Caco-2 (cell line): ENCODE results near the gene THRB. TPM values are rescaled to one million over a fixed set of nuclear protein-coding genes. Genes with fewer than 3 reads are reported as not detected.

Source experiments
- BruUV-seq: library from RNA; stranded (reverse); fragments of 400-500 nt; replicated peaks from 2 replicates; lab custom pipeline; 2021; lab: Mats Ljungman, UMichigan
- CTCF ChIA-PET: fragments of 300-600 bp; sonication (Branson Sonifier 250); formaldehyde crosslinking; loops from one replicate; lab custom pipeline; 2022; ENCODE audit warnings: antibody characterized with exemption; lab: Charles Lee
- POLR2A ChIA-PET: fragments of 300-600 bp; sonication (Branson Sonifier 250); formaldehyde crosslinking; loops from one replicate; lab custom pipeline; 2022; ENCODE audit warnings: antibody characterized with exemption; lab: Charles Lee
- DNase-seq, 2 experiments: peaks; one replicate each; pipeline versions ENCODE4 v3.0.0 to v3.0.0-alpha.2; 2020 to 2022
- H3K27me3 ChIP-seq: replicated peaks from 2 replicates; pipeline ENCODE4 v1.6.0; 2011; ENCODE audit warnings: low read length; ENCODE audit not compliant: control insufficient read depth, insufficient read depth
- H3K36me3 ChIP-seq: 2 replicates; pipeline ENCODE4 v1.5.1; 2011; ENCODE audit warnings: low read length; ENCODE audit not compliant: control insufficient read depth, insufficient read depth
- H3K4me1 ChIP-seq: fragments of 250-450 bp; sonication (Bioruptor Pico); 2 replicates; pipeline ENCODE4 v1.5.1; 2020; ENCODE audit warnings: mild to moderate bottlenecking
- H3K4me3 ChIP-seq: 2 replicates; pipeline ENCODE4 v1.5.1; 2011; ENCODE audit warnings: low read depth, mild to moderate bottlenecking, control low read depth, low read length
- H3K9me3 ChIP-seq: fragments of 250-450 bp; sonication (Bioruptor Pico); 2 replicates; pipeline ENCODE4 v1.5.1; 2020; ENCODE audit warnings: mild to moderate bottlenecking, moderate library complexity
- H3K27ac Mint-ChIP-seq: one replicate; pipeline ENCODE4 v1.8.0; 2022; ENCODE audit warnings: mixed read lengths; ENCODE audit not compliant: unreplicated experiment
- H3K27me3 Mint-ChIP-seq: one replicate; pipeline ENCODE4 v1.8.0; 2022; ENCODE audit warnings: mixed read lengths; ENCODE audit not compliant: insufficient read depth, unreplicated experiment
- H3K36me3 Mint-ChIP-seq: one replicate; pipeline ENCODE4 v1.8.0; 2022; ENCODE audit warnings: mild to moderate bottlenecking, mixed read lengths; ENCODE audit not compliant: insufficient read depth, unreplicated experiment
- H3K4me1 Mint-ChIP-seq: one replicate; pipeline ENCODE4 v1.8.0; 2022; ENCODE audit warnings: low read depth, mixed read lengths; ENCODE audit not compliant: unreplicated experiment
- H3K4me3 Mint-ChIP-seq: one replicate; pipeline ENCODE4 v1.8.0; 2022; ENCODE audit warnings: mild to moderate bottlenecking, moderate library complexity, mixed read lengths; ENCODE audit not compliant: unreplicated experiment
- H3K9me3 Mint-ChIP-seq: one replicate; pipeline ENCODE4 v1.8.0; 2022; ENCODE audit warnings: mixed read lengths; ENCODE audit not compliant: unreplicated experiment
- intact Hi-C: fragments of 100-400 bp; cut with micrococcal nuclease; formaldehyde crosslinking; loops from one replicate; pipeline ENCODE4 v1.10.0; 2022; ENCODE audit not compliant: unreplicated experiment
- total RNA-seq: library from RNA; stranded (reverse); gene quantifications from 2 replicates; pipeline ENCODE4 v1.2.3, GENCODE V29; 2022
- TF ChIP-seq, protein P1 (sequence below), 2 experiments: fragments of 200-600 bp in 1 of 2; IDR thresholded peaks; 1 replicate in 1 of 2; 2 replicates in 1 of 2; pipeline versions ENCODE4 v1.5.1 to v1.8.0; 2011 to 2022; ENCODE audit warnings: antibody characterized with exemption in 1 of 2, control low read depth in 1 of 2, inconsistent platforms in 1 of 2, low read depth in 1 of 2, low read length in 1 of 2, mild to moderate bottlenecking in 1 of 2, moderate library complexity in 1 of 2; ENCODE audit not compliant: insufficient read depth in 1 of 2, severe bottlenecking in 1 of 2, unreplicated experiment in 1 of 2

Gene THRB
- total RNA-seq, 1 experiment from 2014 or later = 19.4 TPM

DNA sequence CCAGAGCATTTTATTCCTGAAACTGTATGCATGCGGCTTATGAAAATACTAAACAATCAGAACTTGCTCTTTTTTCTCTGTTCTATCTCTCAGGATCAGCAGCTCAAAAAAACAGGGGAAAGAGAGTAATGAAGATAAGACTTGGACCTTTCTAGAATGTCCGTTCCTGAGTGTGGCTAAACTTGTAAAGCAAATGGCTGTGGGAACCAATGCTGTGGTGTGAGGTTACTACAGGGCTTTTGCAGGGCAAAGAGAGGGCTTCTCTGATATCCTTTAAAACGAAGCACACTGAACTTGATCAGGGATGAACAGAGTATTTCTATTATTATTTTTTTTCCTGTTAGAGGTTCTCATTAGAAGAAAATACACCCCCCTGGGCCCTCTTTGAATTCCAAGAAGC, 223.4 kb downstream of the THRB start:
- H3K4me3 ChIP-seq = no peak overlapping the region
- TF ChIP-seq, protein P1, sequence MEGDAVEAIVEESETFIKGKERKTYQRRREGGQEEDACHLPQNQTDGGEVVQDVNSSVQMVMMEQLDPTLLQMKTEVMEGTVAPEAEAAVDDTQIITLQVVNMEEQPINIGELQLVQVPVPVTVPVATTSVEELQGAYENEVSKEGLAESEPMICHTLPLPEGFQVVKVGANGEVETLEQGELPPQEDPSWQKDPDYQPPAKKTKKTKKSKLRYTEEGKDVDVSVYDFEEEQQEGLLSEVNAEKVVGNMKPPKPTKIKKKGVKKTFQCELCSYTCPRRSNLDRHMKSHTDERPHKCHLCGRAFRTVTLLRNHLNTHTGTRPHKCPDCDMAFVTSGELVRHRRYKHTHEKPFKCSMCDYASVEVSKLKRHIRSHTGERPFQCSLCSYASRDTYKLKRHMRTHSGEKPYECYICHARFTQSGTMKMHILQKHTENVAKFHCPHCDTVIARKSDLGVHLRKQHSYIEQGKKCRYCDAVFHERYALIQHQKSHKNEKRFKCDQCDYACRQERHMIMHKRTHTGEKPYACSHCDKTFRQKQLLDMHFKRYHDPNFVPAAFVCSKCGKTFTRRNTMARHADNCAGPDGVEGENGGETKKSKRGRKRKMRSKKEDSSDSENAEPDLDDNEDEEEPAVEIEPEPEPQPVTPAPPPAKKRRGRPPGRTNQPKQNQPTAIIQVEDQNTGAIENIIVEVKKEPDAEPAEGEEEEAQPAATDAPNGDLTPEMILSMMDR (IDR thresholded peaks at IDR 0.05; ENCODE audit: insufficient read depth in 1 of 2, low read depth in 1 of 2, low read length in 1 of 2, severe bottlenecking in 1 of 2, unreplicated experiment in 1 of 2) = no peak
- H3K27me3 ChIP-seq = no peaks in the 10 kb centered on the region
- no peaks in the 10 kb centered on the region for H3K9me3 ChIP-seq
- no peak overlapping the region for H3K4me3 Mint-ChIP-seq
- ChIA-PET POLR2A (interaction anchor here (0.9 kb wide), 1 partner anchor 250 kb away, joined by 3 read pairs; no protein-coding TSS in a partner anchor), CTCF (no interaction called here)
- no peak for DNase-seq
- no peak overlapping the region for H3K27ac Mint-ChIP-seq
- no peaks in the 10 kb centered on the region for H3K27me3 Mint-ChIP-seq
- H3K36me3 Mint-ChIP-seq = no peaks in the 10 kb centered on the region
- H3K36me3 ChIP-seq = no peaks in the 10 kb centered on the region
- peaks cover 6% of the 10 kb centered on the region for H3K4me1 Mint-ChIP-seq
- no peaks in the 10 kb centered on the region for H3K4me1 ChIP-seq
- intact Hi-C loops = loop anchor here (2.0 kb wide), 1 partner anchor 46 kb away; no protein-coding TSS in a partner anchor
- H3K9me3 Mint-ChIP-seq = no peaks in the 10 kb centered on the region
- no TSS peak for BruUV-seq

DNA sequence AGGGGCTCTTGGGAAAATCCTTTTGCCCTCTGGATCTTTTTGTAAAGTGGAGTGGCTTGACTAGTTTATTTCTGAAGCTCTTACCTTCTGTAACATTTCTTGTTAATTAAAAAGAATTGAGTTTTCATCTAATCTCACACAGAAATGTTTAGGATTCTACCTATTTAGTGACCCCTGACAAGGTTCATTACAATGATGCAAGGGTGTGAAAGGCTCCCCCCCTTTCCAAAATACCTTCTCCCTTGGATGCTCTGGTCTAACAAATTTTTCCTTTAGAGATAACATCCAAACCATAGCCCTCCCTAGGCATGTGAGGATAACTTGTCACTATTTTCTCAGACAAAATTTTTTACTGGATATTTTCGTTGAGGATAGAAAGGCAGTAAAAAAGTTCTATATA, 223.9 kb downstream of the THRB start:
- Histone ChIP-seq H3K4me3 (no peak overlapping the region), H3K36me3 (no peaks in the 10 kb centered on the region), H3K9me3 (0 out of 2 replicates have a peak, but pooled peaks cover 3% of the 10 kb centered on the region), H3K27me3 (no peaks in the 10 kb centered on the region), H3K4me1 (no peaks in the 10 kb centered on the region)
- DNase-seq = no peak
- ChIA-PET CTCF (interaction anchor here (1.2 kb wide), 1 partner anchor 226 kb away, joined by 3 read pairs; no protein-coding TSS in a partner anchor), POLR2A (no interaction called here)
- peaks cover 6% of the 10 kb centered on the region for H3K4me1 Mint-ChIP-seq
- intact Hi-C loops = loop anchor here (2.0 kb wide), 1 partner anchor 46 kb away; no protein-coding TSS in a partner anchor
- H3K27ac Mint-ChIP-seq = no peak overlapping the region
- no peak overlapping the region for H3K4me3 Mint-ChIP-seq
- TF ChIP-seq, protein P1 (IDR thresholded peaks at IDR 0.05; ENCODE audit: insufficient read depth in 1 of 2, low read depth in 1 of 2, low read length in 1 of 2, severe bottlenecking in 1 of 2, unreplicated experiment in 1 of 2) = no peak
- H3K9me3 Mint-ChIP-seq = no peaks in the 10 kb centered on the region
- no peaks in the 10 kb centered on the region for H3K27me3 Mint-ChIP-seq
- BruUV-seq = no TSS peak
- H3K36me3 Mint-ChIP-seq = no peaks in the 10 kb centered on the region

DNA sequence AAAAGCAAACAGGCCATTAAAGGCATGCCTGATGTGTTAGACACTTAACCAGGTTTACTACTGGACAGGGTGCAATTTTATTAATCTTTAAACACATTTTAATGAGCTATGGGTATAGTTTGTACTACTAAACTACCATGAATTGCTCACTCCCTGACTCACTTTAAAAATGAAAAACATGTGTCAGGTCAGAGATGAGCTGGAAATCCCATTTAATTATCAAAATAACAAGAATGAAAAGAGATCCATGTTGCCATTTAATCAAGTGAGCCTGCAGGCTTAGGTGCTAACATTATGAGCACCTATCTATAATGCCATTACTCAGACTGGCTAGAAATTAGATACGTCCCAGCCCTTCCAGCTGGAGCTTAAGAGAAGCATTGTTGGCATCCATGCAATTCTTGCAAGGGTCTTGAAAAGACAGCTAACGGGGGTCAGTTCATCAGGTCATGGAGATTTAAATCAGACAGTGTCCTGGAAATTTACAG, 224.4 kb downstream of the THRB start:
- no peak overlapping the region for H3K4me3 ChIP-seq
- intact Hi-C loops = loop anchor here (2.0 kb wide), 1 partner anchor 47 kb away; no protein-coding TSS in a partner anchor
- Mint-ChIP-seq H3K27ac (no peak overlapping the region), H3K27me3 (no peaks in the 10 kb centered on the region), H3K36me3 (no peaks in the 10 kb centered on the region), H3K9me3 (peaks cover under 1% of the 10 kb centered on the region), H3K4me3 (no peak overlapping the region), H3K4me1 (peaks cover 6% of the 10 kb centered on the region)
- TF ChIP-seq, protein P1 (IDR thresholded peaks at IDR 0.05; ENCODE audit: insufficient read depth in 1 of 2, low read depth in 1 of 2, low read length in 1 of 2, severe bottlenecking in 1 of 2, unreplicated experiment in 1 of 2) = no peak
- H3K4me1 ChIP-seq = no peaks in the 10 kb centered on the region
- BruUV-seq = no TSS peak
- no peak for DNase-seq
- H3K9me3 ChIP-seq = 0 out of 2 replicates have a peak, but pooled peaks cover 4% of the 10 kb centered on the region
- CTCF ChIA-PET = interaction anchor here (1.2 kb wide), 1 partner anchor 227 kb away, joined by 3 read pairs; no protein-coding TSS in a partner anchor
- no peaks in the 10 kb centered on the region for H3K27me3 ChIP-seq
- H3K36me3 ChIP-seq = no peaks in the 10 kb centered on the region
- POLR2A ChIA-PET = interaction anchor here (0.6 kb wide), 1 partner anchor 83 kb away, joined by 3 read pairs; no protein-coding TSS in a partner anchor
